Hematopoietic multipotent progenitor cell treated with erythropoietin and hydrocortisone succinate and interleukin-3 and kit ligand, for 17 days (in vitro differentiated cells): ENCODE measurements around the gene CYP4V2.
"Not testable (repeated sequence)": the region's sequence is repeated elsewhere in the genome, so short reads cannot be mapped to it uniquely, and the experiment has no call there.

Source experiments
- DNase-seq: peaks from one replicate; pipeline ENCODE4 v3.0.0-alpha.2; 2015; ENCODE audit warnings: low spot score

The CYP4V2 gene

DNA sequence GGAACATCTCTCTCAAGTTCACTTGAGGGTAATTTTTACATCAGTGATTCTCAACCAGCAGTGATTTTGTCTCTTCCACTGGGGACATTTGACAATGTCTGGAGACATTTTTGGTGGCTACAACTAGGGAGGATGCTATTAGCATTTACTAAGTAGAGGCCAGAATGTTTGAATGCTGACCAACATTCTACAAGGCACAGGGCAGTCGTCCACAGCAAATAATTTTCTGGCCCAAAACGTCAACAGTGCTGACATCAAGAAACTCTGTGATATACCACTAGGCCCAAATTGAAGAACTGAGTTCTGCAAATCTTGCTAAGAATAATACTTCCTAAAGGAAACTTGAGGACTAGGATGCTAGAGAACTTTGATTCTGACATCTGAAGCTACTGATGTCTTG is 43.0 kb downstream of the CYP4V2 start:
- DNase-seq, result no peak

DNA sequence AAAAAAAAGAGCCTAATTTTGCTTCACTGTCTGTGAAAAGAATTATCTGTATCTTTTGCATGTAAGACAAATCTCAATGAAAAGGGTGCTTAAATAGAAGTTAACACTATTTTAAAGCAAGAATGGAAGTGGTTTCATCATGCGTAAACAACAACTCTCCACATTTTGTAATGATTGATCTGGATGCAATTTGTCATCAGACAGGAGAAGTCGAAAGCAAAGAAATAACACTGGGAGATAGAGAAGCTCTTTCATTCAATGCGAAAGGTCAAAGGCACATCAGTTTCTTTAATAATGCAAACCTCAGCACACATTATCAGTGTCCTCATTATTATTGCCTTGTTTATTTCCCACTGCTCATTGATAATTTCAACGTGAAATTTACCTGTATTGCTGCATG is 44.8 kb downstream of the CYP4V2 start:
- DNase-seq, result no peak

DNA sequence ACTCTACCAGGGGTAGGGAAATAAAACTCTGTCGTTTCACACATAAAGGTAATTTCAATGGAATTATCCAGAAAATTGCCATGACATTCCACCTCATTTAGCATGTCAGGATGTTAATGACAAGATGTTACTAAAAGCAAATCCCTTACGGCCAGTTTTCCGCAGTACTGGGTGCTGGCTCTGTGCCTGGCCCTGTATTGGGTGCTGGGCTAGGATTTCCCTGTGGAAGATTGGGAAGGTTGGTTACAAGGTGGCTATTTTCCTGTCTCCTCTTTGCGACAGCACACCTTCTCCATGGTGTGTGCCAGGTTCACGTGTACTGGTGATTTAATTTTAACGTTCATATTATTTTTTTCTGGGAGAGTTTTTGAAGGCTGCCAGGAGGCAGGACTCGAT is 49.1 kb downstream of the CYP4V2 start:
- DNase-seq, result no peak

DNA sequence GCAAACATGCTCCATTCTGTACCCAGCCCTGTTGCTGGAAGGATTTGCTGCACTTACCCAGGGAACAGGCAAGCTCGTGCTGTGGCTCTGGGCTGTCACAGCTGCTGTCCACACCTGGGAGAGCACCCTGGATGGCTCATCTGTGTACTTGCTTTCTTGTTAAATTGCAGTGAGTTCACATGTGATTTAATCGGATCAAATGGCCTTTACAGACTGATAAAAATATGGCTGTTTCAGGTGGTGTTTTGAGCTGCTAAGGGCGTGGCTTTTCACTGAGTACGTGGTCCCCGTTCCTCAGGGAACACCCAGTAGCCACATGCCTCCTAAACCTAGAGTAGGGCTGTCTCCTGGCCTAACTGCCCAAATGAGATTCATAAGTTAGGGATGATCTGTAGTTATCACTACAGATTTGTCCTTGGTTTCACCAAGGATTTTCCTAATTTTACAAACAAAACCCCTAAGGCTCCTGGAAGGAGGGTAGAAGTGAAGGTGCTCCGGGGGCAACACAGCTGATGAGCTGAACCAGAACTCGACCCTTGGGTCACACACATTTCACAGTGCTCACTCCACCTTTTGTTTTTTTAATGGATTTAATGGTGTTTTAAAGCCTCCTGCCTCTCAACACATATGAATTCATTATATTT is 49.6 kb downstream of the CYP4V2 start:
- DNase-seq, result no peak

DNA sequence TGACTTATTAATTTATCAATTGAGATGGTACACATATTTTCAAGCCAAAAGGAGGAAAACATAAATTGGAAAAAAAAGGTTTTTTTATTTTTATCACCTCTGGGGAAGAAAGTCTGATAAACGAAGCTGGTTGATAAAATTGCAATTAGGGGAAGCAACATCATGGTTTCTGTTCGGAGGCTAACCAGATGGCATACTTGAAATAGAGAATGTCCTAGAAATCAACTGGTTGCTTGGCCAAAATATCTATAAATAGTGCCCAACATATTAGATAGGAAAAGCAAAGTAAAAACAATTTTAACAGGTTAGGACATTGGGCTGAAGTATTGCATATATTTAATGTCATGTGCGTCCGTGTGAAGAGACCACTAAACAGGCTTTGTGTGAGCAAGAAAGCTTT is 50.2 kb downstream of the CYP4V2 start:
- DNase-seq, result no peak

DNA sequence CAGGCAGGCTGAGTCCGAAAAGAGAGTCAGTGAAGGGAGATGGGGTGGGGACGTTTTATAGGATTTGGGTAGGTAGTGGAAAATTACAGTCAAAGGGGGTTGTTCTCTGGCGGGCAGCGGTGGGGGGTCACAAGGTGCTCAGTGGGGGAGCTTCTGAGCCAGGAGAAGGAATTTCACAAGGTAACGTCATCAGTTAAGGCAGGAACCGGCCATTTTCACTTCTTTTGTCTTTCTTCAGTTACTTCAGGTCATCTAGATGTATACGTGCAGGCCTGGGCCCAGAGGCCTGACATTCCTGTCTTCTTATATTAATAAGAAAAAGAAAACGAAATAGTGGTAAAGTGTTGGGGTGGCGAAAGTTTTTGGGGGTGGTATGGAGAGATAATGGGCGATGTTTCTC is 50.7 kb downstream of the CYP4V2 start:
- not testable (repeated sequence) for DNase-seq

DNA sequence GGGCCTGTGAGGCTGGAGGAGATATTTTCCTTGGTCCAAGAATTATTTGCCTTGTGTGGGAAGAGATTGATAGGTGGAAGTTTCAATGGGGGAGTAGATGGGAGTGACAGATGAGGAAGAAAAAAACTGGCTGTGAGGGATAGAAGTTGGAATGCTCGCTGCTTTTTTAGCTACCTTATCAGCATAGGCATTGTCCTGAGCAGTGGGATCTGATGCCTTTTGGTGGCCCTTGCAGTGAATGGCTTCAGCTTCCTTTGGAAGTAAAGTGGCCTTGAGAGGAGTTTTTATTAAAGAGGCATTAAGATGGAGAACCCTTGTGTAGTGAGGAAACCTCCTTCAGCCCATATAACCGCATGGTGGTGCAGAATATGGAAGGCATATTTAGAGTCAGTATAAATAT is 52.0 kb downstream of the CYP4V2 start:
- no peak for DNase-seq

DNA sequence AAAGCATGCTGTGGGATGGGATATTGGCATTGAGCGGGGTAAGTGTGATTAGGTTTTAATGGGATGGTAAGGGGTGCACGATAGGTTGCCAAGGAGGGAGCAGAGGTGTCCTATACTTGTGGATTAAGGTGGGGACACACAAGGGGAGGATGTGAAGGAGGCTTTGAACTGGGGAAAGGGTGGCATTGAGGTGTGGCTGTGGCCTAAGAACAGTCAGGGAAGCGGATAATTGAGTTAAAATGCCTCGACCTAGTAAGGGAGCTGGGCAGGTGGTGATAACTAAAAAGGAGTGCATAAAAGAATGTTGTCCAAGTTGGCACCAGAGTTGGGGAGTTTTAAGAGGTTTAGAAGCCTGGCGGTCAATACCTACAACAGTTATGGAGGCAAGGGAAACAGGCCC is 53.5 kb downstream of the CYP4V2 start:
- DNase-seq, result no peak

DNA sequence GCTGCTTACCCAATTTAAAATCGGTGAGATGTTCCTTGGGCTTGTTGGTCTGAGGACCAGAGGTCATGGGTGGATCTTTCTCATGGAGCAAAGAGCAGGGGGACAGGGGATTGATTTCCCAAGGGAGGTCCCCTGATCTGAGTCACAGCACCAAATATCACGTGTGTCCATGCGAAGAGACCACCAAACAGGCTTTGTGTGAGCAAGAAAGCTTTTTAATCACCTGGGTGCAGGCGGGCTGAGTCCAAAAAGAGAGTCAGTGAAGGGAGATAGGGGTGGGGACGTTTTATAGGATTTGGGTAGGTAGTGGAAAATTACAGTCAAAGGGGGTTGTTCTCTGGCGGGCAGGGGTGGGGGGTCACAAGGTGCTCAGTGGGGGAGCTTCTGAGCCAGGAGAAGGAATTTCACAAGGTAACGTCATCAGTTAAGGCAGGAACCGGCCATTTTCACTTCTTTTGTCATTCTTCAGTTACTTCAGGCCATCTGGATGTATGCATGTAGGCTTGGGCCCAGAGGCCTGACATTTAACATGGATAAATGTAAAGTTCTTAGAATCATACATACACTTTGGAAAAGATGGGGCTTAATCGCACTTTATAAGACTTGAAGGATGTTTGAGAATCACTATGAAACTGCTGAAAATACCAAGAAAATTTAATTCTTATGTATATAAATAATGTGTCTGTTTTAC is 55.8 kb downstream of the CYP4V2 start:
- not testable (repeated sequence) for DNase-seq

DNA sequence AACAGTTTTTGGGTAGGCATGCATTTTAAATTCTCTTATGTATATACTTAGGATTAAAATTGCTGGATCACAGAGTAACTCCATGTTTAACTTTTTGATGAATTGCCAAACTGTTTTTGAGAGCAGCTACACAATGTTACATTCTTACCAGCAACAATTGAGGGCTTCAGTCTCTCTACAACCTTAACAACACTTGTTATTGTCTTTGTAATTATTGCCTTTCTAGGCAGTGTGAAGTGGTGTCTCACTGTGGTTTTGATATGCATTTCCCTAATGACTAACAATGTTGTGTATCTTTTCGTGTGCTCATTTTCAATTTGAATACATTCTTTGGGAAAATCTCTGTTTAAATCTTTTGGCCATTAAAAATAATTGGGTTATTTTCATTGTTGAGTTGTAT is 57.3 kb downstream of the CYP4V2 start:
- no peak for DNase-seq

DNA sequence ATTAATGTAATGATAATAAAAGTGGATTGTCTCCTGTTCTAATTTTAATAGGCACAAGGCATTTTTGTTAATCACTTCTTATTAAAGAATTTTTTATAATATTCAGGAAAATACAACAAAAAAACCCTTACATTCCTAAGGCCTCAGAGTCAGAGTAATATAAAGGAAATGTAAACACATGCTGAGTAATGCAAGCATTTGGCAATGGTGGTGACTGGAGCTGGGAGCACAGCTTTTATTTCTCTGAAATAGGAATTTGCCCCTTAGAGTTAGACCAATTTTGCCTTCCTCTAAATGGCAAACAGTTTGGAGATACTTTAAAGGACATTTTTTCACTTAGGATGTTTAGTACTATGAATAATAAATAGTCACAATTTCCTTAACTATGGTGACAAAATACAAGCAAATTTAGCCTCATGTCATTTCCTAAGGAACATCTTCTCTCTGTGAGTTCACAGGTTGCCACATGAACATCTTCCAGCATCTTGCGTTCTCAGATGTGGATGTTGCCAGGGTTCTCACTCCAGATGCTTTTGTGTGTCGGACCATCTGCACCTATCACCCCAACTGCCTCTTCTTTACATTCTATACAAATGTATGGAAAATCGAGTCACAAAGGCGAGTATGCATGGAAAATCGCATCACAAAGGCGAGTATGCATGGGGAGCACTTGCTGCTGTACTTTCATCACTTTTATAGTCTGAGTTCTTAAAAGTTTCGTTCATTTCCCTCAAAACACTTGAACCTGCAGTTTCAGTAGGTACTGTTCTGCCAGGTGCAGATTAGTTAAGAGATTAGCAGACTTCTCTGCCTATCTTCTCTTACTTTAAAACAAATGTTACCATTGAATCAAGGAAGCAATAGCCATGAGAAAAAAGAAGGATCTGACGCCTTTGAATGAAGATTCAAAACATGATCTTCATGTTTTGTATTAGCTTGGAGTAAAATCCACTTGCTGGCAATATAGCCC is 58.7 kb downstream of the CYP4V2 start:
- DNase-seq, result no peak

DNA sequence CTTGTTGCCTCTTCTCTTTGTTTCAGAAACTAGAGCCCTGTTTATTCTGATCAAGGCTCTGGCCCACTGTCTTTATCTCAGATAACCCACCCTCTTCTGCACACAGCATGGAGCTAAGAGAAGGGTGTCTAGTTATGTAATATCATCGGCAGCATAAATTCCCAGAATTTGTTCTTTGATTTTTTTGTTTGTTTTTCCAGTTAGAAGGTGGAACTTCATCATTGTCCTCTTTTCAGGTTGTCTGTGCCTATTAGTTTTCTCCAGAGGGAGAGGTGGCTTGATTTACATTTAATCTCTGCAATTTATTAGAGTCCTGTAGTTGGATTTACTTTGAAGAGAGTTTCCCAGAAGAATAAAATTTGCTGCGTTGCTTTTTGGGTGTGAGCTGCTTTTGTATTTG is 59.4 kb downstream of the CYP4V2 start:
- no peak for DNase-seq

DNA sequence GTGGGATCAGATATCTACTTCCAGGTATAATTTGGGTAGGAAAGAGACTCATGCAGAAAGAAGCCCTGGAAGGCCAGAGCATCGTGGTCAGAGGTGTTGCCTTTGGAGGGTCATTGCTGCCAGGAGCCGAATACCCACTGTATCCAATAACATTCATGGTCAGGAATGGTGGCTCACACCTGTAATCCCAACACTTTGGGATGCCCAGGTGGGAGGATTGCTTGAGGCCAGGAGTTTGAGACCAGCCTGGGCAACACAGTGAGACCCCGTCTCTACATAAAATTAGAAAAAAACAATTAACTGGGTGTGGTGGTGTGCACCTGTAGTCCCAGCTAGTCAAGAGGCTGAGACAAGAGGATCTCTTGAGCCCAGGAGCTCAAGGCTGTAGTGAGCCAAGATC is 63.8 kb downstream of the CYP4V2 start:
- no peak for DNase-seq

DNA sequence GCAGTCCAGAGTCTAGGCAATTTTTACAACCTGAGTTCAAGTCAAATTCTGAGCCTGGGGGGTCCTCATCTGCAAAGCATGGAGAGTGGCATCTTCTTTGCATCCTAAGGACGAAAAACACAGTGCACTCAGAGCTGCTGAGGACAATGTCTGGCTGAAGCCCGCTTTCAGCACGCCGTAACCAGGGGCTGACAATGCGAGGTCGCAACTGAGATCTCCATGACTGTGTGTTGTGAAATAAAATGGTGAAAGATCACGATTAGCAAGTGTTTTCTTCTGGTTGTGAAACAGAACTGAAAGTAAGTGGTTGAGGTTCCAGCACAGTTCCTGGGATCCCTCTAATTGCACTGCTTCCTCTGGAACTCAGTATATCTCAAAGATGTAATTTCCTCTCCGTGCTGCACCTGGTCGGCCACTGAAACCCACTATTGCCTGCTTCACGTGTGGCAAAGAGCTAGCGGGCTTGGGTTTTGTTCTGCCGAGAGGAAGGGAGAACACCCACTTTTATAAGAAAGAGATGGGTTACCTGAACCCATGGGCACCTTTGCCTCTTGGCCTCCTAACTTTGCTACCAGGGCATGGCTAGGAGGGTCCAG is 66.9 kb downstream of the CYP4V2 start:
- no peak for DNase-seq

DNA sequence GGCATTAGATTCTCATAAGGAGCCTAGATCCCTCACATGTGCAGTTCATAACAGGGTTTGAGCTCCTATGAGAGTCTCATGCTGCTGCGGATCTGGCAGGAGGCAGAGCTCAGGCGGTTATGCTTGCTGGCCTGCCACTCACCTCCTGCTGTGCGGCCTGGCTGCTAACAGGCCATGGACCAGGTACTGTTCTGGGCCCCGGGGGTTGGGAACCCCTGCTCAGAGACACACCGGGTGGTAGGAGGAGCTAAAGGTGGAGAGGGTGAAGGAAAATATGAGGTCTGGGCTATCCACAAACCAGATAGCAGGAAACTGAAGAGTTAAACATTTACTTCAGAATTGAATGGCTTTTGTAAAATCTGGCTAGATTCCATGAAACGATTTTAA is 68.7 kb downstream of the CYP4V2 start:
- DNase-seq, result no peak
